ENCODE data around the gene XAGE5. TPM values are rescaled to one million over a fixed set of nuclear protein-coding genes. Genes with fewer than 3 reads are reported as not detected.

XAGE5 gene
- total and polyA plus RNA-seq, 2 donors from 2014 or later: not detected

DNA sequence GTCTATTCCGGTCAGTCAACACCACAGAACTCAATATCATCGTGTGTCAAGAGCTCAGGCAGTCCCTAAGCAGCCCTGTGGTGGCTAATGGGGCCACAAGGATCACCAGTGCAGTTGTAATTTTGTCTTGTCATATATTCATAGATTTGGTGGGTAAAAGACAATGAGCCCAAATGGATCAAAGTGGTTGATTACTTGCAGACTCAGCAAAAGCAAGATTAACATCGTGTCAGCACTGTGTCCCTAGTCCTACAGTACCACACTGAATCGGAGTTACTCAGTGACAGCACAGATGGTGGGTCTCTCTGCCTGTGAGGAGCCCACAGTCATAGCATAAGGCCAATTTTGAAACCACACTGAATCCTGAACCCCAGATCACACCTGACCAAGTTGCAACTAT, 8.7 kb downstream of the XAGE5 start:
- Histone ChIP-seq H3K27me3 (ENCODE audit: control insufficient read depth, insufficient read depth, low read length) (peaks cover 11% of the 10 kb centered on the region), H3K9ac (ENCODE audit: low read length in 3 of 3) (no peak overlapping the region), H3K4me3 (ENCODE audit: low read length in 3 of 3) (no peak overlapping the region), H3K27ac (ENCODE audit: low read depth in 2 of 2, low read length in 2 of 2) (no peak overlapping the region), H3K36me3 (ENCODE audit: control insufficient read depth in 2 of 3, insufficient read depth in 3 of 3, low read length in 3 of 3) (no peaks in the 10 kb centered on the region), H3K4me1 (ENCODE audit: control insufficient read depth in 2 of 3, insufficient read depth in 2 of 3, low read depth in 1 of 3, low read length in 3 of 3) (no peaks in the 10 kb centered on the region), H3K9me3 (ENCODE audit: control insufficient read depth in 2 of 3, insufficient read depth in 1 of 3, low read length in 3 of 3) (no peaks in the 10 kb centered on the region)
- TF ChIP-seq CTCF (IDR thresholded peaks at IDR 0.05; ENCODE audit: borderline replicate concordance, extremely low read depth, insufficient read depth): no peak
- DNase-seq (no peak), FAIRE-seq (no peak)
- intact Hi-C loops (cut with DNase I): no loop called here

DNA sequence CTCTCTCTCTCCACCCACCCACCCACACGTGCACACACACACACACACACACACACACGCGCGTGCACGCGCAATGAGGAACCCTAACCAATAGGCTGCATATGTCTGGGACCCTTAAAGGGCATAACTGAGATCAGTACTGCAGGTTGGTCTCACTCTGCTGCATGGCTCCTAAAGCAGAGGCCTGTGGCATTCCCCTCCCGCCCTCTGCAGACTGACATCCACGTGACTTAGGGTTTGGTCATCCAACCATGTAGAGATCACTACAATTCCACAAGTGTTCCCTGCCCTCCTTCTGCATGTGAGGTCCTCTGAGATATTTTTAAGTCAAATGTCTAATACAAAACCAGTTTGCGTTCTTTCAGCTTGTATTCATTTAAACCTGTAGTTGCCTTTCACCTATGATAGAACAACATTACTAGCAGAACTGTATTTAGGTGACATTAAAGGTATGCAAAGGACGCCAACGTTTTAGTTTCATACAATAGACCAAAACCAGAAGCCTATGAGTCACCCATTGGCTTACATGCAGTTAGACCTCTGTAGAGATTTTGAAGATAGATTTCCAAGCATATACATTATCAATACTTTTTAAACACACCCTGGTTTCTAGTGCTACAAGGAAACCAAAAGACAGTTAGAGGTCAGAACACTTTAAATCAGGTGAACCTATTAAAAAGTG, 10.1 kb downstream of the XAGE5 start:
- Histone ChIP-seq H3K4me3 (ENCODE audit: low read length in 3 of 3) (no peak overlapping the region), H3K27ac (ENCODE audit: low read depth in 2 of 2, low read length in 2 of 2) (no peak overlapping the region), H3K9ac (ENCODE audit: low read length in 3 of 3) (no peak overlapping the region), H3K36me3 (ENCODE audit: control insufficient read depth in 2 of 3, insufficient read depth in 3 of 3, low read length in 3 of 3) (no peaks in the 10 kb centered on the region), H3K9me3 (ENCODE audit: control insufficient read depth in 2 of 3, insufficient read depth in 1 of 3, low read length in 3 of 3) (no peaks in the 10 kb centered on the region), H3K27me3 (ENCODE audit: control insufficient read depth, insufficient read depth, low read length) (peaks cover 11% of the 10 kb centered on the region), H3K4me1 (ENCODE audit: control insufficient read depth in 2 of 3, insufficient read depth in 2 of 3, low read depth in 1 of 3, low read length in 3 of 3) (no peaks in the 10 kb centered on the region)
- intact Hi-C loops (cut with DNase I): no loop called here
- no peak for FAIRE-seq
- peak in 1 of 5 donors; percentile 0 for DNase-seq
- no peak for TF ChIP-seq CTCF (IDR thresholded peaks at IDR 0.05; ENCODE audit: borderline replicate concordance, extremely low read depth, insufficient read depth)

DNA sequence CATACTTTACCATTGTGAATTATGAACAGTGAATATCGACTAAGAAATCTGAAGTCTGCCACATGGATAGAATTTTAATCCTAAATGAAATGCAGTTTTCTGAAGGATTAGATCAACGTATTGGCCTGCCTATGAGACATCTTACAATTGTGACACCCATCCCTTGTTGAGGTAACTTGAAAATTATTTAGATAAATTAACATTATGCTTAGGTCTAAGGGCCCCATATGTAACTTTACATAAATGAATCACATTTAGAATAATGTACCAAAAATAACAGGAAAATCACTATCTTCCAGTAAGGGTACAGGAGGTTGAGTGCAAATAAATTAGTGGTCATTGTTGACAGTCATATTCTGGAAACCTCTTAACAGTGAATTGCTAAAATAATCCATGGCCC, 13.5 kb downstream of the XAGE5 start:
- intact Hi-C loops (cut with DNase I): no loop called here
- Histone ChIP-seq H3K4me1 (ENCODE audit: control insufficient read depth in 2 of 3, insufficient read depth in 2 of 3, low read depth in 1 of 3, low read length in 3 of 3) (no peaks in the 10 kb centered on the region), H3K9ac (ENCODE audit: low read length in 3 of 3) (no peak overlapping the region), H3K4me3 (ENCODE audit: low read length in 3 of 3) (no peak overlapping the region), H3K36me3 (ENCODE audit: control insufficient read depth in 2 of 3, insufficient read depth in 3 of 3, low read length in 3 of 3) (no peaks in the 10 kb centered on the region), H3K27ac (ENCODE audit: low read depth in 2 of 2, low read length in 2 of 2) (no peak overlapping the region), H3K9me3 (ENCODE audit: control insufficient read depth in 2 of 3, insufficient read depth in 1 of 3, low read length in 3 of 3) (no peaks in the 10 kb centered on the region), H3K27me3 (ENCODE audit: control insufficient read depth, insufficient read depth, low read length) (peaks cover 7% of the 10 kb centered on the region)
- FAIRE-seq (no peak), DNase-seq (no peak)
- TF ChIP-seq CTCF (IDR thresholded peaks at IDR 0.05; ENCODE audit: borderline replicate concordance, extremely low read depth, insufficient read depth): no peak

DNA sequence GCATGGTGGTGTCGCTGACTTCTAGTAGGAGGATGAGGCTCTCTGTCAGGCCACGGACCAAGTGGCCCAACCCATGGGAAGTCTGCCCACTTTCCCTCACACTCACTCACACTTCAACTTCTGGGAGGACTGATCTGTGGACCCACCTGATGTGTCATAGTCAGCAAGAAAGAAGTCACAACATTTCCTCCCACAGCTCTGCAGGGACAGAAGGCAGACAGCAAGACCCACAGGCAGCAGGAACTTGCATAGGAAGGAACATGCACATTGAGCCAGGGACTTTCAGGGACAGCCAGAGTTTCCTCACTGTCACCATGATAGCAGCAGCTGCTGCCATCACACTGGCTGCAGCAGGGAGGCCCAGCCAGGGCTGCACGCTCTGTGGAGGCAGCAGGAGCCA, 19.5 kb downstream of the XAGE5 start:
- TF ChIP-seq CTCF (IDR thresholded peaks at IDR 0.05; ENCODE audit: borderline replicate concordance, extremely low read depth, insufficient read depth): no peak
- no peak for FAIRE-seq
- H3K4me1 ChIP-seq (ENCODE audit: control insufficient read depth in 2 of 3, insufficient read depth in 2 of 3, low read depth in 1 of 3, low read length in 3 of 3): no peaks in the 10 kb centered on the region
- intact Hi-C loops (cut with DNase I): no loop called here
- H3K9me3 ChIP-seq (ENCODE audit: control insufficient read depth in 2 of 3, insufficient read depth in 1 of 3, low read length in 3 of 3): no peaks in the 10 kb centered on the region
- H3K36me3 ChIP-seq (ENCODE audit: control insufficient read depth in 2 of 3, insufficient read depth in 3 of 3, low read length in 3 of 3): no peaks in the 10 kb centered on the region
- H3K27me3 ChIP-seq (ENCODE audit: control insufficient read depth, insufficient read depth, low read length): no peaks in the 10 kb centered on the region
- DNase-seq: no peak
- H3K9ac ChIP-seq (ENCODE audit: low read length in 3 of 3): no peak overlapping the region
- H3K27ac ChIP-seq (ENCODE audit: low read depth in 2 of 2, low read length in 2 of 2): no peak overlapping the region
- H3K4me3 ChIP-seq (ENCODE audit: low read length in 3 of 3): no peak overlapping the region

Measured in kidney (tissue), 14 donors.